Upper lobe of left lung (tissue), 6 donors: Measurements from ENCODE around the gene PTPRG. TPM values are rescaled to one million over a fixed set of nuclear protein-coding genes. Genes with fewer than 3 reads are reported as not detected.

Source experiments
- ATAC-seq, 2 donors: fragments of 200-7000 bp; cut with Tn5 transposase; one replicate each; pipeline ENCODE4 v1.9.1; 2022; ENCODE audit warnings: mild to moderate bottlenecking in 2 of 2, moderate library complexity in 2 of 2; ENCODE audit not compliant: low FRiP score in 2 of 2
- DNase-seq, 2 donors: peaks; one replicate each; pipeline ENCODE4 v3.0.0-alpha.2; 2019 to 2020
- H3K27ac ChIP-seq, 4 donors: fragments of 200-600 bp; sonication (generic); one replicate each; pipeline ENCODE4 v1.5.1; 2016 to 2019
- H3K27me3 ChIP-seq, 4 donors: fragments of 200-600 bp; sonication (generic); one replicate each; pipeline ENCODE4 v1.5.1; 2017 to 2019
- H3K36me3 ChIP-seq, 4 donors: fragments of 200-600 bp; sonication (generic); one replicate each; pipeline ENCODE4 v1.5.1; 2016 to 2019
- H3K4me1 ChIP-seq, 4 donors: fragments of 200-600 bp; sonication (generic); one replicate each; pipeline ENCODE4 v1.5.1; 2018 to 2019
- H3K4me3 ChIP-seq, 4 donors: fragments of 200-600 bp; sonication (generic); one replicate each; pipeline ENCODE4 v1.5.1; 2017 to 2019; ENCODE audit warnings: mild to moderate bottlenecking in 2 of 4, moderate library complexity in 1 of 4
- H3K9me3 ChIP-seq, 4 donors: fragments of 200-600 bp; sonication (generic); one replicate each; pipeline ENCODE4 v1.5.1; 2018 to 2019
- CTCF ChIP-seq, 6 experiments: fragments of 450-650 bp in 4 of 6; fragments of 200-600 bp in 2 of 6; sonication (generic) in 2 of 6; IDR thresholded peaks; one replicate each; pipeline ENCODE4 v1.5.1; 2016 to 2019; ENCODE audit warnings: antibody characterized with exemption in 6 of 6
- EP300 ChIP-seq, 4 donors: sonication (generic); formaldehyde crosslinking; IDR thresholded peaks; one replicate each; pipeline ENCODE4 v1.5.1; 2017; ENCODE audit warnings: antibody characterized with exemption in 4 of 4, control low read depth in 2 of 4
- POLR2A ChIP-seq, 4 donors: fragments of 450-650 bp; IDR thresholded peaks; one replicate each; pipeline ENCODE4 v1.5.1; 2016 to 2017; ENCODE audit warnings: antibody characterized with exemption in 4 of 4, mild to moderate bottlenecking in 2 of 4
- POLR2AphosphoS5 ChIP-seq, 2 donors: sonication (generic); formaldehyde crosslinking; IDR thresholded peaks; one replicate each; pipeline ENCODE4 v1.5.1; 2017; ENCODE audit warnings: antibody characterized with exemption in 2 of 2
- WGBS, 2 donors: methylation state at CpG; one replicate each; pipeline ENCODE4 v1.1.5; 2017 to 2018; 5-methylcytosine and 5-hydroxymethylcytosine counted together
- total RNA-seq, 6 donors: library from RNA; depleted of rRNA in 4 of 6; stranded (reverse); fragments of >200 nt in 4 of 6; gene quantifications; one replicate each; pipeline versions ENCODE4 v1.1.0 to v1.2.1, GENCODE V29; 2016 to 2021
- donor health status: DM: no; HTN: no; CAD: no; lungs with moderate emphysema.
- donor health status: DM: no; HTN: yes; CAD: no; lungs with severe emphysema.

The PTPRG gene
- total RNA-seq, 6 donors from 2014 or later: 58.7 to 101 (median 68.8) TPM

GRCh38 chr3:61736506-61736905 is 175.1 kb downstream of the PTPRG start:
- Histone ChIP-seq H3K4me3 (no peak overlapping the region), H3K36me3 (no peaks in the 10 kb centered on the region), H3K27ac (no peak overlapping the region), H3K27me3 (no peaks in the 10 kb centered on the region), H3K9me3 (no peaks in the 10 kb centered on the region), H3K4me1 (peaks cover 0 to 8% (median 2%) of the 10 kb centered on the region in 4 donors)
- ATAC-seq (no peak), DNase-seq (no peak)
- 89 to 90% methylated on average over 5 of the region's 5 CpGs for WGBS, 2 donors
- TF ChIP-seq POLR2AphosphoS5 (IDR thresholded peaks at IDR 0.05) (no peak), CTCF (IDR thresholded peaks at IDR 0.05) (no peak), POLR2A (IDR thresholded peaks at IDR 0.05) (no peak)

GRCh38 chr3:61739640-61740039 is 178.3 kb downstream of the PTPRG start:
- Histone ChIP-seq H3K27ac (no peak overlapping the region), H3K4me3 (no peak overlapping the region), H3K36me3 (no peaks in the 10 kb centered on the region), H3K4me1 (no peaks in the 10 kb centered on the region), H3K27me3 (no peaks in the 10 kb centered on the region), H3K9me3 (no peaks in the 10 kb centered on the region)
- ATAC-seq: no peak
- WGBS, 2 donors: 65 to 100% methylated on average over 1 of the region's 1 CpG
- TF ChIP-seq EP300 (IDR thresholded peaks at IDR 0.05): no peak
- no peak for TF ChIP-seq CTCF (IDR thresholded peaks at IDR 0.05)
- no peak for TF ChIP-seq POLR2A (IDR thresholded peaks at IDR 0.05)
- no peak for TF ChIP-seq POLR2AphosphoS5 (IDR thresholded peaks at IDR 0.05)
- no peak for DNase-seq

- no peak overlapping the region for H3K27ac ChIP-seq
- DNase-seq: no peak
- ATAC-seq: no peak
- no peaks in the 10 kb centered on the region for H3K4me1 ChIP-seq
- 70% methylated on average over 1 of the region's 1 CpG for WGBS, 2 donors
- no peaks in the 10 kb centered on the region for H3K9me3 ChIP-seq
- no peaks in the 10 kb centered on the region for H3K36me3 ChIP-seq
- H3K4me3 ChIP-seq: no peak overlapping the region
- no peaks in the 10 kb centered on the region for H3K27me3 ChIP-seq
- TF ChIP-seq POLR2AphosphoS5 (IDR thresholded peaks at IDR 0.05): no peak
- TF ChIP-seq CTCF (IDR thresholded peaks at IDR 0.05): no peak
- no peak for TF ChIP-seq POLR2A (IDR thresholded peaks at IDR 0.05)
These were observed 179.1 kb downstream of the PTPRG start for GRCh38 chr3:61740494-61740893.

GRCh38 chr3:61741551-61741950 is 180.2 kb downstream of the PTPRG start:
- 91 to 92% methylated on average over 3 of the region's 3 CpGs for WGBS, 2 donors
- H3K27me3 ChIP-seq: no peaks in the 10 kb centered on the region

More at GRCh38 chr3:61741551-61741950, 180.2 kb downstream of the PTPRG start:
- Histone ChIP-seq H3K27ac (no peak overlapping the region), H3K9me3 (no peaks in the 10 kb centered on the region), H3K4me3 (no peak overlapping the region), H3K36me3 (no peaks in the 10 kb centered on the region), H3K4me1 (no peaks in the 10 kb centered on the region)
- TF ChIP-seq POLR2AphosphoS5 (IDR thresholded peaks at IDR 0.05) (no peak), CTCF (IDR thresholded peaks at IDR 0.05) (no peak), POLR2A (IDR thresholded peaks at IDR 0.05) (no peak), EP300 (IDR thresholded peaks at IDR 0.05) (no peak)
- DNase-seq (no peak), ATAC-seq (no peak)
